T-helper 2 cell treated with Interferon-gamma antibody and Interleukin-4, amounts not matched to agents 5 μg/mL and 100 μg/mL, for 36 hours (primary cell): ENCODE results near the gene TECR.
A peak's percentile ranks its signal among the peaks of the same experiment; 100 is the strongest.
"Not testable (repeated sequence)": the region's sequence is repeated elsewhere in the genome, so short reads cannot be mapped to it uniquely, and the experiment has no call there.

Experiments
- DNase-seq: peaks from one replicate; pipeline ENCODE4 v3.0.0; 2021; ENCODE audit warnings: low spot score
- H3K27ac Mint-ChIP-seq: one replicate; pipeline ENCODE4 v1.8.0; 2021; ENCODE audit warnings: mild to moderate bottlenecking, mixed read lengths
- H3K27me3 Mint-ChIP-seq: one replicate; pipeline ENCODE4 v1.8.0; 2021; ENCODE audit warnings: low read depth, mixed read lengths
- H3K36me3 Mint-ChIP-seq: one replicate; pipeline ENCODE4 v1.8.0; 2021; ENCODE audit warnings: low read depth, mixed read lengths
- H3K4me1 Mint-ChIP-seq: one replicate; pipeline ENCODE4 v1.8.0; 2021; ENCODE audit warnings: low read depth, mixed read lengths
- H3K4me3 Mint-ChIP-seq: one replicate; pipeline ENCODE4 v1.8.0; 2022; ENCODE audit warnings: mild to moderate bottlenecking, moderate library complexity, mixed read lengths
- H3K9me3 Mint-ChIP-seq: one replicate; pipeline ENCODE4 v1.8.0; 2021; ENCODE audit warnings: mixed read lengths

The TECR gene

DNA sequence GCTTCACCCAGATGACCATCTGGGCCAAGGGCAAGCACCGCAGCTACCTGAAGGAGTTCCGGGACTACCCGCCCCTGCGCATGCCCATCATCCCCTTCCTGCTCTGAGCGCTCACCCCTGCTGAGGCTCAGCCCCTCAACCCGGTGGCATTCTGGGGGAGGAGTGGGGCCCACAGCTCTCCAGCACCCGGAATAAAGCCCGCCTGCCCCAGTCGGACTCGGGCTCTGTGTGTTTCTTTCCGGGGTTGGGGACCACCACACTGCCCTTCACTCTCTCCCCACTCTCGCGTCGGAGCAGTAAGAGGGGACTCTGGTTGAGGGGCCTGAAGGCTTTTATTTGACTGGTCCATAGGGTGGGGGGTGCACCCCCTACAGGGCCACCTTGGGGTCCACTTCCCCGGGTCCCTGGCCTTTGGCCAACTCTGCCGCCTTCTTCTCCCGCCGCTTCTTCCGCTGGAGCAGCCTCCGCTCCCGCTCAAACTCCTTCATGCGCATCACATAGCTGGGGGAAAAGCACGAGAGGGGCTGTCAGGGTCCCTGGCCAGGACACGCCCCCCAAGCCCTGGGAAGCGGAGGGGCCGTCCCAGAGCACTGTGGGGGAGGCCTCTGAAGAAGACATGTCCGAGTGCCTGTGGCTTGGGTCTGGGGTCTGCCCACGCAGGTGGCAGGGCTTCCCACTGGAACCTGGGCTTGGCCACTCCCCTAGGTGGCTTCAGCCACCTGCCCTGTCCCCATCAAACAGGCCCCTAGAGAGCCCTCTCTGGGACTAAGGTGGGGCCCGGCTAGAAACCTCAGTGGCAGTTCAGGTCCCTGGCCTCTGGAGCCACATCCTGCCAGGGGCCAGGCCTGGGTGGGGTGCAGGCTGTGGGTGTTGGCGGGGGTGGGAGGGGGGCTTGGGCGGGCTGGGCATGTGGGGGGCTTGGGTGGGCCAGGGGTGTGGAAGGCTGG lies 36.6 kb downstream of the TECR start:
- H3K4me3 Mint-ChIP-seq = no peak overlapping the region

GRCh38 chr19:14566712-14567077 lies 37.3 kb downstream of the TECR start:
- Mint-ChIP-seq H3K4me1 (peaks cover 10% of the 10 kb centered on the region), H3K27me3 (no peaks in the 10 kb centered on the region), H3K27ac (no peak overlapping the region), H3K4me3 (no peak overlapping the region), H3K9me3 (no peaks in the 10 kb centered on the region), H3K36me3 (peaks cover 17% of the 10 kb centered on the region)
- no peak for DNase-seq

More for the DNA sequence above, 36.6 kb downstream of the TECR start:
- DNase-seq = no peak
- Mint-ChIP-seq H3K36me3 (peaks cover 14% of the 10 kb centered on the region), H3K4me1 (peaks cover 7% of the 10 kb centered on the region), H3K27ac (no peak overlapping the region), H3K9me3 (no peaks in the 10 kb centered on the region), H3K27me3 (no peaks in the 10 kb centered on the region)

- Mint-ChIP-seq H3K27ac (no peak overlapping the region), H3K27me3 (no peaks in the 10 kb centered on the region), H3K36me3 (peaks cover 18% of the 10 kb centered on the region), H3K4me3 (no peak overlapping the region), H3K9me3 (no peaks in the 10 kb centered on the region), H3K4me1 (peaks cover 10% of the 10 kb centered on the region)
- no peak for DNase-seq
Measured at GRCh38 chr19:14567079-14567478, 37.7 kb downstream of the TECR start.

DNA sequence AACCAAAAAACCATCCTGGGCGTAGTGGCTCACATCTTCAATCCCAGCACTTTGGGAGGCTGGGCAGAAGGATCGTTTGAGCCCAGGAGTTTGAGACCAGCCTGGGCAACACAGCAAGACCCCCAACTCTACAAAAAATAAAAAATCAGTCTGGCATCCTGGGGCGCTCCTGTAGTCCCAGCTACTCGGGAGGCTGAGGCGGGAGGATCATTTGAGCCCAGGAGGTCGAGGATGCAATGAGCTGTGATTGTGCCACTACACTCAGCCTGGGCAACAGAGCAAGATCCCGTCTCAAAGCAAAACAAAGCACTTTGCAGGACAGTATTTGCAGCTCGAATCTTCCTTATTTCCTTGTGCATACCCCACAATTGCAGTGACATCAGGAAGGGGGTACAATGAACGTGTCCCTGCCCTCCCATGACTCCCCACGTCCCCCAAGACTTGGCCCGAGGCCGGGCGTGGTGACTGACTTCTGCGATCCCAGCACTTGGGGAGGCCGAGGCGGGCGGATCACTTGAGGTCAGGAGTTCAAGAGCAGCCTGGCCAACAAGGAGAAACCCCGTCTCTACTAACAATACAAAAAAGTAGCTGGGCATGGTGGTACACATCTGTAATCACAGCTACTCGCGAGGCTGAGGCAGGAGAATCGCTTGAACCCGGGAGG lies 41.6 kb downstream of the TECR start:
- H3K4me1 Mint-ChIP-seq = peaks cover 16% of the 10 kb centered on the region
- H3K4me3 Mint-ChIP-seq = peak overlapping the region; percentile 96
- peak overlapping the region; percentile 86 for H3K27ac Mint-ChIP-seq
- DNase-seq = no peak
- H3K27me3 Mint-ChIP-seq = no peaks in the 10 kb centered on the region
- no peaks in the 10 kb centered on the region for H3K9me3 Mint-ChIP-seq
- H3K36me3 Mint-ChIP-seq = peaks cover 13% of the 10 kb centered on the region

GRCh38 chr19:14571695-14572490 lies 42.5 kb downstream of the TECR start, which contains the start of gene NDUFB7:
NDUFB7 (minus strand) TSS chr19:14572066; CDS start chr19:14572000, 66 bp downstream.
- peak within 1 kb of the TSS; percentile 86 for H3K27ac Mint-ChIP-seq
- peaks cover 16% of the 10 kb centered on the region for H3K4me1 Mint-ChIP-seq
- H3K27me3 Mint-ChIP-seq = no peaks in the 10 kb centered on the region
- H3K9me3 Mint-ChIP-seq = no peaks in the 10 kb centered on the region
- peaks cover 13% of the 10 kb centered on the region for H3K36me3 Mint-ChIP-seq
- DNase-seq = peak; percentile 93
- peak within 1 kb of the TSS; percentile 96 for H3K4me3 Mint-ChIP-seq

GRCh38 chr19:14575428-14575980 lies 46.1 kb downstream of the TECR start:
- no peak for DNase-seq
- Mint-ChIP-seq H3K27ac (no peak overlapping the region), H3K4me1 (peaks cover 11% of the 10 kb centered on the region), H3K36me3 (peaks cover 4% of the 10 kb centered on the region), H3K4me3 (no peak overlapping the region), H3K27me3 (no peaks in the 10 kb centered on the region), H3K9me3 (no peaks in the 10 kb centered on the region)

DNA sequence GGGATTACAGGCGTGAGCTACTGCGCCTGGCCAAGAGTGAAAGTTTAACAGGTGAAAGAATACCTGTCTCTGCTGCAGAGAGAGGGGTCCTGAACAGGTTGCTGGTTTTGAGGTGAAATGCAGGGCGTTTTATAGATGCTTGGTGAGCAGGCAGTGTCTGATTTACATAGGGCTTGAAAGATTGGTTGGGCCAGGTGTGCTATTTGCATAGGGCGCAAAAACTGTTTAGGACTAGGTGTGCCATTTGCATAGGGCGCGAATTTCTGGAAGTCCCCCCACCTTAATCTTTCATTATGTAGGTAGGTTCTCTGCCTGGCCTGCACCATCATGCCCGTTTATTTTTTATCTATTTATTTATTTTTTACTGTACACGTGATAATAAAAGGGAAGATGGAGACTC lies 47.0 kb downstream of the TECR start:
- Mint-ChIP-seq H3K27me3 (no peaks in the 10 kb centered on the region), H3K27ac (no peak overlapping the region), H3K9me3 (no peaks in the 10 kb centered on the region), H3K4me3 (no peak overlapping the region), H3K36me3 (peaks cover 4% of the 10 kb centered on the region), H3K4me1 (peaks cover 8% of the 10 kb centered on the region)
- DNase-seq = no peak

GRCh38 chr19:14577264-14577663 lies 47.9 kb downstream of the TECR start:
- Mint-ChIP-seq H3K4me1 (peaks cover 6% of the 10 kb centered on the region), H3K4me3 (no peak overlapping the region), H3K27ac (no peak overlapping the region), H3K27me3 (no peaks in the 10 kb centered on the region), H3K9me3 (no peaks in the 10 kb centered on the region), H3K36me3 (no peaks in the 10 kb centered on the region)
- DNase-seq = no peak

DNA sequence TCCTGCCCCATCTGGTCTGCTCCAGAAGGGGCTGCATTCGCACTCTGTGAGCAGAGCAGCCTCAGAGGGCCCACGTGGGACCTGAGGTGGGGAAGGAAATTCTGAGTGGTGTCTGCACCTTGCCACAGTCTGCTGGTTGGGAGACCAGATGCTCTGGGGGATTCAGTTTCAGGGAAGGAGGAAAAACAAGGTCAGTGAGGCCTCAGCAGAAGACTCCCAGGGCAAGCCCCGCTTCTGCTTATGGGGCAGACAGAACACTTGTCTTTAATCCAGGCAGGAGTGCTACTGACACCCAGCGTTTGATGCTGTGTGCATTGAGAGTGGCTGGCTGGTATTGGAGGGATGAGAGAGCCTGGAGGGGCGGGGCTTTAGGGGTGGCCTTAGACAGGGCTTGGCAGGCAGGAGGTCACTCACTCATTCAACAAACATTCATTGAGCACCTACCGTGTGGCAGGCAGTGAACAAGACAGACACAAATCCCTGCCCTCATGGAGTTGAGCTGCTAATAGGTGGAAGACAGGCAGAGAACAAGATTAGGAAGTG lies 48.6 kb downstream of the TECR start:
- Mint-ChIP-seq H3K9me3 (no peaks in the 10 kb centered on the region), H3K27ac (no peak overlapping the region), H3K4me3 (no peak overlapping the region)

DNA sequence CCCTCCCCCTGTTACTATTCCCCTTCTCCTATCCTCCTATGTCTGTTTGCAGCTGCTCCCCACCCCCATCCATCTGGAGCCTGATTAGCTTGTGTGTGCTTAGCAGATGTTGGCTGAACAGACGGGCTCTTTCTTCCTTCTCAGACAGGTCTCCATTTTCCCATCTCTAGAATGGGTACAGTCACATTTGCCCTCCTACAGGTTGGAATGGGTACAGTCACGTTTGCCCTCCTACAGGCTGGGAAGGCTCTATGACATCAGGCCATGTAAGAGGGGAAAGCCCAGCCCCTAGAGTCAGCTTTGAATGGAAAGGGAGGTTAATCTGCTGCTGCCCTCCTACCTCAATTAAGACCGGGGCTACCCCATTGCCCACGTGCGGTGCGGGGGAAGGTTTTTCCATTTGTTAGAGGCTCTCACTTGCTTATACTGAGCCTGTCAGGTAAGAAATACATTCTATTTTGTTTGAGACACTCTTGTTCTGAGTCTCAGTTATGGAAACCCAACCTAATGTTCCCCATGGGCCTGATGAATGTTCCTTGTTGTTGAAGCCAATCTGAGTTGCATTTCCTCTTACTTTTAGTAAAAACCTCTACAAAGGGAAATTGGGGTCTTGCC lies 51.3 kb downstream of the TECR start:
- Mint-ChIP-seq H3K36me3 (no peaks in the 10 kb centered on the region), H3K4me3 (no peak overlapping the region), H3K9me3 (no peaks in the 10 kb centered on the region), H3K27me3 (no peaks in the 10 kb centered on the region), H3K4me1 (peaks cover 1% of the 10 kb centered on the region), H3K27ac (no peak overlapping the region)
- peak; percentile 47 for DNase-seq

More for the DNA sequence above, 48.6 kb downstream of the TECR start:
- DNase-seq = no peak
- Mint-ChIP-seq H3K36me3 (no peaks in the 10 kb centered on the region), H3K27me3 (no peaks in the 10 kb centered on the region), H3K4me1 (peaks cover 6% of the 10 kb centered on the region)

- H3K36me3 Mint-ChIP-seq = no peaks in the 10 kb centered on the region
- H3K9me3 Mint-ChIP-seq = no peaks in the 10 kb centered on the region
- DNase-seq = no peak
- H3K27ac Mint-ChIP-seq = no peak within 1 kb of the TSS
- peaks cover 3% of the 10 kb centered on the region for H3K4me1 Mint-ChIP-seq
- H3K27me3 Mint-ChIP-seq = no peaks in the 10 kb centered on the region
- H3K4me3 Mint-ChIP-seq = no peak within 1 kb of the TSS
Measured at GRCh38 chr19:14582894-14583340, 53.5 kb downstream of the TECR start, which contains the start of gene CLEC17A. CLEC17A (plus strand) TSS chr19:14583084; CDS start chr19:14583161, 77 bp downstream.

- not testable (repeated sequence) for H3K4me1 Mint-ChIP-seq, H3K9me3 Mint-ChIP-seq, H3K36me3 Mint-ChIP-seq, H3K27ac Mint-ChIP-seq, DNase-seq, H3K27me3 Mint-ChIP-seq, H3K4me3 Mint-ChIP-seq
Measured at GRCh38 chr19:14584372-14584771, 55.0 kb downstream of the TECR start.

- H3K36me3 Mint-ChIP-seq, H3K4me1 Mint-ChIP-seq, H3K9me3 Mint-ChIP-seq, H3K4me3 Mint-ChIP-seq, H3K27me3 Mint-ChIP-seq, H3K27ac Mint-ChIP-seq: not testable (repeated sequence)
- peak; percentile 78 for DNase-seq
Measured at GRCh38 chr19:14585187-14585586, 55.8 kb downstream of the TECR start.
